ENCODE data around the gene USP10.
"Not testable (repeated sequence)": the region's sequence is repeated elsewhere in the genome, so short reads cannot be mapped to it uniquely, and the experiment has no call there.

Gene USP10

GRCh38 chr16:84677849-84678248 lies 22.0 kb upstream of the USP10 start:
- in situ Hi-C loops (cut with HindIII; ENCODE audit: low pct_unique_long_range_greater_than_20kb, low sequenced_read_pairs), result no loop called here
- DNase-seq (ENCODE audit: low read depth in 1 of 2, low spot score in 1 of 2), result no peak
- TF ChIP-seq JUND (IDR thresholded peaks at IDR 0.05; ENCODE audit: low read depth), result no peak

- in situ Hi-C loops (cut with HindIII; ENCODE audit: low pct_unique_long_range_greater_than_20kb, low sequenced_read_pairs), result no loop called here
- TF ChIP-seq JUND (IDR thresholded peaks at IDR 0.05; ENCODE audit: low read depth), result no peak
- no peak for DNase-seq (ENCODE audit: low read depth in 1 of 2, low spot score in 1 of 2)
Observed at GRCh38 chr16:84678541-84678940, 21.3 kb upstream of the USP10 start.

- in situ Hi-C loops (cut with HindIII; ENCODE audit: low pct_unique_long_range_greater_than_20kb, low sequenced_read_pairs), result no loop called here
- no peak for DNase-seq (ENCODE audit: low read depth in 1 of 2, low spot score in 1 of 2)
- no peak for TF ChIP-seq JUND (IDR thresholded peaks at IDR 0.05; ENCODE audit: low read depth)
Observed at GRCh38 chr16:84680165-84680842, 19.5 kb upstream of the USP10 start.

GRCh38 chr16:84680843-84681629 lies 18.8 kb upstream of the USP10 start:
- DNase-seq (ENCODE audit: low read depth in 1 of 2, low spot score in 1 of 2), result no peak
- in situ Hi-C loops (cut with HindIII; ENCODE audit: low pct_unique_long_range_greater_than_20kb, low sequenced_read_pairs), result no loop called here
- no peak for TF ChIP-seq JUND (IDR thresholded peaks at IDR 0.05; ENCODE audit: low read depth)

- DNase-seq (ENCODE audit: low read depth in 1 of 2, low spot score in 1 of 2), result no peak
- TF ChIP-seq JUND (IDR thresholded peaks at IDR 0.05; ENCODE audit: low read depth), result no peak
- in situ Hi-C loops (cut with HindIII; ENCODE audit: low pct_unique_long_range_greater_than_20kb, low sequenced_read_pairs), result no loop called here
Observed at GRCh38 chr16:84683691-84684591, 15.9 kb upstream of the USP10 start.

- DNase-seq (ENCODE audit: low read depth in 1 of 2, low spot score in 1 of 2), result no peak
- TF ChIP-seq JUND (IDR thresholded peaks at IDR 0.05; ENCODE audit: low read depth), result no peak
- in situ Hi-C loops (cut with HindIII; ENCODE audit: low pct_unique_long_range_greater_than_20kb, low sequenced_read_pairs), result no loop called here
Observed at GRCh38 chr16:84684592-84684965, 15.2 kb upstream of the USP10 start.

- DNase-seq (ENCODE audit: low read depth in 1 of 2, low spot score in 1 of 2), result no peak
- in situ Hi-C loops (cut with HindIII; ENCODE audit: low pct_unique_long_range_greater_than_20kb, low sequenced_read_pairs), result no loop called here
- no peak for TF ChIP-seq JUND (IDR thresholded peaks at IDR 0.05; ENCODE audit: low read depth)
Observed at GRCh38 chr16:84685210-84685609, 14.6 kb upstream of the USP10 start.

GRCh38 chr16:84686707-84687298 lies 13.0 kb upstream of the USP10 start:
- in situ Hi-C loops (cut with HindIII; ENCODE audit: low pct_unique_long_range_greater_than_20kb, low sequenced_read_pairs), result no loop called here
- TF ChIP-seq JUND (IDR thresholded peaks at IDR 0.05; ENCODE audit: low read depth), result no peak
- no peak for DNase-seq (ENCODE audit: low read depth in 1 of 2, low spot score in 1 of 2)

GRCh38 chr16:84687715-84688114 lies 12.1 kb upstream of the USP10 start:
- in situ Hi-C loops (cut with HindIII; ENCODE audit: low pct_unique_long_range_greater_than_20kb, low sequenced_read_pairs), result no loop called here
- TF ChIP-seq JUND (IDR thresholded peaks at IDR 0.05; ENCODE audit: low read depth), result no peak
- DNase-seq (ENCODE audit: low read depth in 1 of 2, low spot score in 1 of 2), result no peak

- in situ Hi-C loops (cut with HindIII; ENCODE audit: low pct_unique_long_range_greater_than_20kb, low sequenced_read_pairs); DNase-seq (ENCODE audit: low read depth in 1 of 2, low spot score in 1 of 2): not testable (repeated sequence)
Observed at GRCh38 chr16:84688163-84688562, 11.6 kb upstream of the USP10 start.

- DNase-seq (ENCODE audit: low read depth in 1 of 2, low spot score in 1 of 2), result no peak
- in situ Hi-C loops (cut with HindIII; ENCODE audit: low pct_unique_long_range_greater_than_20kb, low sequenced_read_pairs), result no loop called here
- no peak for TF ChIP-seq JUND (IDR thresholded peaks at IDR 0.05; ENCODE audit: low read depth)
Observed at GRCh38 chr16:84689111-84689510, 10.7 kb upstream of the USP10 start.

- DNase-seq (ENCODE audit: low read depth in 1 of 2, low spot score in 1 of 2), result no peak
- TF ChIP-seq JUND (IDR thresholded peaks at IDR 0.05; ENCODE audit: low read depth), result no peak
- in situ Hi-C loops (cut with HindIII; ENCODE audit: low pct_unique_long_range_greater_than_20kb, low sequenced_read_pairs), result no loop called here
Observed at GRCh38 chr16:84690088-84690819, 9.5 kb upstream of the USP10 start.
